Ureter (tissue), 1 donor: ENCODE measurements around the gene PKHD1. TPM values are rescaled to one million over a fixed set of nuclear protein-coding genes. Genes with fewer than 3 reads are reported as not detected.

Experiments
- DNase-seq: peaks from one replicate; pipeline ENCODE4 v3.0.0-alpha.2; 2020; ENCODE audit warnings: low spot score
- total RNA-seq: library from RNA; stranded (reverse); gene quantifications from one replicate; pipeline ENCODE4 v1.2.4, GENCODE V29; 2023
- donor health status: DM: yes; HTN: yes; CAD: no.

The PKHD1 gene
- total RNA-seq, 1 donor from 2014 or later, result 13.3 TPM

DNA sequence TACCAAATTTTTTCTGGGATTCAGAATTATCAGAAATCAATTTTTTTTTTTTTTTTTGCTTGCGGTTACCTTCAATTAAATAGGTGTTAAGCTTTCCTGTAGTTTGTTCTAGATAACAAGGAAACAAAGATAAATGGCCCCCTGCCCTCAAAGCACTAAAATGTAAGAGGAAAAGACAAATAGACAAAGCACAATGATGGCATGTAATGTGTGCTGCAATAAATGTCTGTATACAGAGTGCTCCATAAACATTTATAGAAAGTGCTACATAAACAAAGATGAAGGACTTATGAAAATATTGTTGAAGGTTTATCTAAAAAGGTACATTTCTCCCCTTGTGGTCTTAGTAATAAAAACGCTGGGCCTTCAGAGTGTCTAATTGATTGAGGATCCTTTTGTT, 384.6 kb downstream of the PKHD1 start:
- no peak for DNase-seq

DNA sequence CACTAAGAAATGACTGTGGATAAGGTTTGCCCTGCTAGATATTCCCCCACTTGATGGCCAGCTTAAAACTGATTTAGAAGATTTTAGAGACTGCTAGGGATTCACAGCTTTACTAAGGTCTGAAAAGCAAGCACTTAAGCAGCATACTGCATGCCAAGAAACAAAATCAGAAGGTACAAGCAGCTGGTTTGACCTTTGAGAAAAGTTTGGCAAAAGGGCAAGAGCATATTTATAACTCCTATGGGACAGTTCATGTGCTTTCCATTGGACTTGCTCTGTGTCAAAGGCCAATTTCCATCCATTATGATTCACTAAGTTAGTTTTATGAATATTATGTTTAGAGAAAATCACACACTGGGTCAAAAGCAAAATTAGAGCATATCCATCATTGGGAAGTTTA, 402.8 kb downstream of the PKHD1 start:
- no peak for DNase-seq

DNA sequence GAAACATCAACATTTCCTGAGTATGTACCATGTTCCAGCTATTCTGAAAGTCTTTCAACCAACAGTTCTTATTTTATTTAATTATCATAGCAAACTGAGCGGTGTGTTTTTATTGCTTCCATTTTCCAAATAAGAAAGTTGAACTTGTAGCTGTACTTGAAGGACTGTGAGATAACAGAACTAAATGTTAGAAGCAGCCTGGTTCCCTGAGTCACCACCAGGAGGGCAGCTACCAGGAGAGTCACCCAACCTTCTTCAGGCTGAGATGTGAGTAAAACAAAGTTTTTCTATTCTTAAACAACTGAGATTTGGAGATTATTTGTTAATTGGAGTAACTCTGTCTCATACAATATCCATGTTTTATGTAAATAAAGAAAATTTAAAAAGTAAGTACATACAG, 403.4 kb downstream of the PKHD1 start:
- no peak for DNase-seq

DNA sequence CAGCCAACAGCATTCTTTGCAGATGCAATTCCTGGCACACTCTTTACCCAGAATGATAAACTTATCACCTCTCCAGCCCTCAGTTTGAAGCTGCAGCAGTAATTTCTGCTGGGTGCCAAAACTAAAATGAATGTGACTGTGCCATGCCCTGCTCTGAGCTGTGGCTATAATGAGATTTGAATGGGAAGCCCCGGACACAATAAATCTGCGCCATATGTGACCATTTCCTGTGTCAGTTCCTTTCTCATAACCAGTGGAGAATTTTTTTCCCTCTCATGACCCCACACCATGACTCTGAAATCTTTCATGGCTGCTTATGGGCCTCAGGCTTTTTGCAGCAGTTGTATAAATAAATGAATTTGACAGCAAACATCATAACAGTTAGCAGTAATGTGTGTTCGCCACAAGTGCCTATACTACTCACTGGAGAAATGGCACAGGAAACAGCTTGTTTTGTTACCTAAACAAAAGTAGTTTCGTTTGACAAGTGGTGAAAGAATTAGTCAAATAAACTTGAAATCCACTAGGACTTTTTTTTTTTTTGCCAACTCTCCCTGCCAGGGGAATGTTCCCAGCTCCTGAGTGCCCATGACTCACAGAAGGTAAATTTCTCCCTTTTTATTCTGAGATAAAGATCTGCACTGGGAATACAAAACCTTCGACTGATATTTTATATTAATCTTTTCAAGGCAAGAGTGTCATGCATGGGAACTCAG, 408.4 kb downstream of the PKHD1 start:
- no peak for DNase-seq

DNA sequence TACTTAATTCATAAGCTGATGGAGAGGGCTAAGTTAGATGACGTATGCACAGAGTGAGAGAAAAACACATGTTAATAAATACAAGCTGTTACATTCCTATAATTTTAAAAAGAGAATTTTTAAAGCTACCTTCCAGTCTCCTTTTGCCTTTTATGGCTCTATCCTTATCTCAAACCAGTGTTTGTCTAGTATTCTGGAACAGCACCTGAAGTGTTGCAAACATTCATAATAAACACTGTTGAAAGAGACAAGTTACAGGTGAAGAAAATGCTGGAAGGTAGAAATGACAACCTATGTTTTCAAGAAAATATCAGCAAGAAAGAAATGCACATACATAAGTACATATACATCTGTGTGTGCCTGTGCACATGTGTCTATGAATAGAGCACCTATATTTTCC, 409.1 kb downstream of the PKHD1 start:
- DNase-seq, result no peak

DNA sequence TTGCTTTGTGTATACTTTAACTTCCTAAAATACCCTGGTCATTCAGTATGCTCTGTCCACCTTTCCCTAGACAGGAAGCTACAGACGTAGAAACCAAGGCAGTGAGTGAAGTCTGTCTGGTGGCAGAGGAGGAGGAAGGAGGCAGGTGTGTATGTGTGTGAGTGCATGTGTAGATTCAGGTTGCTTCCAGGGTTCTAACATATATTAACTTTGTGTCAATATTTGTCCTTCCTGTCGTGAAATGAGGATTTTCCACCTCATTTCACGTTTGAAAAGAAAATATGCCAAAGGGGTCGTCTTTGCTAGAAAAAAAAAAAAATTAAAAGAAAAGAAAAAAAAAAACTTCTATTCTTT, 411.5 kb downstream of the PKHD1 start:
- no peak for DNase-seq

DNA sequence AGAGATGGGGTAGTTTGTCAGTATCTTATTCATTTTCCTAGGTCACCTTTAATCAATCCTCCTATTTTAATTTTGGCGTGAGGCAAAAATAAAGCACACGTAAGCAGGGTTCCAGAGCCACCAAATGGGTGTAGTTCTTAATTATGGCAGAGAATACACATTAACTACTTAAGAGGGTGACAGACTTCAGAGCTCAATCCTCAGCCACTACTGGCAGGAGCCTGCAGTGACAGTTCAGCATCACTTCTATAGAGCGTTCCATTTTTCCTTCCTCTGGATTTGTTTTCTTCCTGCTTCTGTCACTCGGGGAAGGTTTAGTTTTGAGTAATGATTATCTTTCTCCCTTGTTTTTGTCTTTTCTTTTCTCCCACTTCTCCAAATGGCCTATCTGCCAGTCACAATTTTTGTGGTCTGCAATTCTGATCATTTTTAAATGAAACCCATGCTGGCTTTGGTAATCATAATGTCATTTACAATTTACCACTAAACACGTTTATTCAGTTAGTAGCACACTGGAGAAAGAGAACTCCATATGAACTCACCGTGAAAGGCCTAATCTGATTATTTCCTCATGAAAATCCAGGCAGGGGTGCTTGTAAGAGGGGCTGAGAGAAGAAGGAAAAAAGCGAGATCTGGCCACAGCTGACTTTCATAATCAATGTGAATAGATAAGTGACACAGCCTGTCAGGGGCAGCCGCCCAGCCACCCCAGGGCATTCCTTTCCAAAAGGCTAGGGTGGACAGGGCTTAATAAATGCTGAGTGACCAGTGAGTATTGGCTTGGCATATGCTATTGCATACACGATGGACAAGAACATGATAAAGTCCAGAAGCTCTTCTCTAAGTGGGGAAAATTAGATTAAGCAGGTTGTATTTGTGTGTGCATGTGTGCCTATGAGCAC, 412.1 kb downstream of the PKHD1 start:
- no peak for DNase-seq

DNA sequence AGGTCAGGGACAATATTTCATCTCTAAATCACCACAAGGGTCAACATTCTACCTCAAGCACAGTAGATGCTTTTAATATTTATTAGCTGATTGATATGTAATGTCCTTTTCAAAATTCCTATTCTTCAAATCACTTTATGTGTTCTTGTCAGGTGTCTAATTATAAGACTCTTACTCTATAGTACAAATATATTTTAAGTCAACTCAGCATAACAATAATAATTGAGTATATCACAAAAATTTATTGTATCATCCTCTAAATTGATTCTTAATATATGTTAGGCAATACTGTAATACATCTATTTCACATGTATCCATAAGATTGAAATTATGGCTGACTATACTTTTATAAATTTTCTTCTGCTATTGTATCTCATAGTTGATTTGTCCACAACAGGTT, 423.9 kb downstream of the PKHD1 start:
- no peak for DNase-seq

DNA sequence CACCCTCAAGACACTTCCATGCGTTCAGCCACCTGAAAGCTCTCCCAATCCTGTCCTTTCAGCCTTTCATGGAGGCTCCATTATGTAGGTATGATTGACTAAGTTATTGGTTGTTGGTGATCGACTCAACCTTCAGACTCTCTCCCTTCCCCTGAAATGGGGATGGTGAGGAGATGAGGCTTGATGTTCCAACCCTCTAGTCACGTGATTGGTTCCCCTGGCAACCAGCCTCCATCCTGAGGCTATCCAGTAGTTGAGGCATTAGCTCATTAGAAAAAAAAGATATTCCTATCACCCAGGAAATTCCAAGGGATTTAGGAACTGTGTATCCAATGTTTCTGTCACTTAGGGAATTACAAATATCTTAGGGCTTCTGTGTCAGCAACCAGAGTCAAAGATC, 426.6 kb downstream of the PKHD1 start:
- DNase-seq, result no peak

DNA sequence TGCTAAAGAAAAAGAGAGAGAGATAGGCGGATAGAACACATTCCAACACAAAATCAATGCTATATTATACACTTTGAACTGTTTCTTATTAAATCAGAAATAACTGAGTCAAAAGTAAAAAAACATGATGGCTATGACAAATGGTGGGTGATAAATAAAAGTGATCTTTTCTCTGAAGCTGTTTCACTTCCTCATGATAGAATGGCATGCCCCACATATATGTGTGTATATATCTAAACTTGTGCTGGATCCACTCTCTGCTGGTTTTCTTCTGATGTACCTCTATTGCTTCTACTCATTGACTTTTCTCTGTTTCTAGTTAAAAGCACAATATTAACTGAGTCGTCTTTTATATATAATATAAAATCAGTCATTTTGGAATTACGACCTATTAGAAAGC, 429.9 kb downstream of the PKHD1 start:
- no peak for DNase-seq

DNA sequence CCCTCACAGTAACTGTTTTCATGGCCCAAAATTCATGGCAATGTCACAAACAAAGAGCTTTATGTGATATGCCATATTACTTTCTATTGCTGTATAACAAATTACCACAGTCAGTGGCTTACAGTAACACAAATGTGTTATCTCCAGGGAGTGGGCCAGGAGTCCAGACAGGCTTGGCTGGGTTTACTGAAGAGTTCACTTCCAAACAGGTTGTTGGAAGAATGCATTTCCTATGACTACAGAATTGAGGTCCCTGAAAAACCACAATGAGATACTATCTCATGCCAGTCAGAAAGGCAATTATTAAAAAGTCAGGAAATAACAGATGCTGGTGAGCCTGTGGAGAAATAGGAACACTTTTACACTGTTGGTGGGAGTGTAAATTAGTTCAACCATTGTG, 431.9 kb downstream of the PKHD1 start:
- DNase-seq, result no peak

DNA sequence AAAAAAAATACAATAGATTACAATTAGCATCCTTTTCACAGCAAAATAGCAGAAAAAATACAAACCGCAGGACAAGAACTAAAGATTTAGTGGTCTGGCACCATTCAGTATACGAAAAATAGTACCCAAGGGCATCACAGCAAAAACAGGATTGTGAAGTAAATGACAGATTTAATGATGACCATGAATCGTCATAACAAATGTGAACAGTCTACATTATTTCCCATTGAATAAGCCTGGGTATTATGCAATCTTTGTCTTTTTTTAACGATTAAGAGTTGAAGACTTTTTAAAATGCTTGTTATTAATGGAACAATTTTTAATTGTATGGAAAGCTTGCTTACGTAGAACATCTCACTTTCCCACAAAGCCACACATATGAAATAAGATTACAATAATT, 432.8 kb downstream of the PKHD1 start:
- no peak for DNase-seq

DNA sequence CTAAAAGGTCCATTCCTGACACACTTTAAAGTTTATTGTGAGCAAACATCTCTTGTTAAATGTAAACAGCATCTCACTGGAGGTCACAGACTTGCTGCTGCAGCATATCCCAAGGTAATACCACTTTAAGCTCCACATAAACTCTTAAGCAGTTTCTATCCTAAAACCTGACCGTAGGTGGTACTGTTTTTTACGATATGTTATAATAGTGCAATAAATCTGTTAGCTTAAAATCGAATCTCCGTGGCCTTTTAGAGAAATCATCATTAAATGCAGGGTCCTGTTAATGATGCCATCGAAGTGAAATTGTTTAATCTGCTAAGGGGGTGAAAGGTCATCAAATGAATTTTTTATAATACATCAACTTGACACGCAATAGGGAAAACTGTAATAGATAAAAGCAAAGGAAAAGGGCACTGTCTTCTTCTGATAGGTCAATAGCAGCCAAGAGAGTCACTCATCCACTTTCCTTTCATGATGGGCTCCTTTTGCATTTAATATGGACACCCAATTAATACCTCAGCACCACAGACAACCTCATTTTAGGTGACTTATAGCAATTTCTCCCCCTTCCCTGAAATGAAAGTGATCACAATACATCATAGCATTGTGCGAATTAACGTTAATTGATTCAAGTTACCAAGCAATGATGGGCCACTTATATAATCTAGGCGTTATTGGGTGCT, 436.1 kb downstream of the PKHD1 start:
- no peak for DNase-seq

DNA sequence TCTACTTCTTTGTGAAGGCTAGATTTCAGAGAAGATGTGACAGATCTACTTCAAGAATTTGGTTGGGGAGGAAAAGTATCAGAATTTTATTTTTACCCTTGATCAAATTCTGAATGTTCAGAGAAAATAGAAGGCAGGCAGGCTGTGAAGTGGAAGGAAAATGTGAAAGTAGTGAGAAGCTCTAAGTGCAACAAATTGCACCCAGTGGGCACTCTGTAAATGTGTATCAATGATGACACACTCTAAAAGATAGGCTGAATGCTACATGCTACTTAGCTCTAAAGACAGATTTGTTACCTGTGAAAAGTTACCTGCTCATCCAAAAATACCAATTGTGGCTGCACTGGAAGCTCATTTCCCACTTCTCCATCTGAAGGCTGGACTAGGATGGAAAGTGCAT, 438.6 kb downstream of the PKHD1 start:
- no peak for DNase-seq

DNA sequence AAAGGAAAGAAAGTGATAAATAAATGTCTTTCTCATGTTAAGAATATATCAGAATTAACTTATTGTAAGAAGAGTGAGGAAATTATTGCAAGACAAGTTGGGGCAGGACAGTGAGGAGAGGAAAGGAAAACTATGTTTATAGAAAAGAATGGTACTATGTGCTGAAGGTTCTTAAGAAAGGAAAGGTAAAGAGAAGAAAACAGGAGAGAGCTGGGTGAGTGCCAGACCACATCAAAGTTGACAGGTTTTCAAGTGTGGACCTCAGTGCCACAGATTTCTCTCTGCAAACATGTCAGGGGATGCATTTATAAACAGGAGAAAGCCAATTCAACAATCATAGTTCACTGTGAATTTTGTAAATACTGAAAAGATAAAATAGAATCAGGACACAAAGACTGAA, 439.2 kb downstream of the PKHD1 start:
- no peak for DNase-seq

DNA sequence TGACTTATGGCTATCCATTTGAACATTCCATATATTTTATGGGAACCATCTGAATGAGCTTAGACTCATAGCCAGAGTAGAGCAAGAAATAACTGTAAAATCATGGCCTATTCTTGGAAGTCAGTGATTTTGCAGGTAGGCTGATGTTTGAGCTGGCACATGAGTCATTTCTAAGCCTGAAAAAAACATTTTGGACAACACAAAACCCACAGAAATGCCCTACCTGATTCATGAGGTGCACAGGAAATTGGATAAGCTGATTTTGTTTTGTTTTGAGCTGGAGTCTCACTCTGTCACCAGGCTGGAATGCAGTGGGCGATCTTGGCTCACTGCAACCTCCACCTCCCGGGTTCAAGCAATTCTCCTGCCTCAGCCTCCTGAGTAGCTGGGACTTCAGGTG, 443.0 kb downstream of the PKHD1 start:
- DNase-seq, result no peak

DNA sequence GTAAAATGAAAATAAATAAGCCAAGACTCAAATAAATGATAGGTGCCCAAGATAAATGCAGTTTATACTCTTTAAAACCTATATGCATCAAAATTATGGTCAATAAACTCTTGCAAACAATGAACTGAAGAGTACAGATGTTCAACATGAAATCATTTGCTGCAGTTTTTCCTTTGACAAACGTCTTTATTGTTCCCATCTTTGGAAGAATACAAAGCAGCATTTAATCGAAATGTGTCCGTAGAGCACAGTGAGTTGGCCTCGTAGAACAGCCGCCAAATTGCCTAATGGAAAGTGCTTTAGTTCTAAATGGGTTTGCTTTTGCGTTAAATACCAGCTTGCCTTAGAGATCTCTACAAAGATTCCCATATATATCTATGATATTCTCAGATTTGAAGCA, 447.4 kb downstream of the PKHD1 start:
- DNase-seq, result no peak

DNA sequence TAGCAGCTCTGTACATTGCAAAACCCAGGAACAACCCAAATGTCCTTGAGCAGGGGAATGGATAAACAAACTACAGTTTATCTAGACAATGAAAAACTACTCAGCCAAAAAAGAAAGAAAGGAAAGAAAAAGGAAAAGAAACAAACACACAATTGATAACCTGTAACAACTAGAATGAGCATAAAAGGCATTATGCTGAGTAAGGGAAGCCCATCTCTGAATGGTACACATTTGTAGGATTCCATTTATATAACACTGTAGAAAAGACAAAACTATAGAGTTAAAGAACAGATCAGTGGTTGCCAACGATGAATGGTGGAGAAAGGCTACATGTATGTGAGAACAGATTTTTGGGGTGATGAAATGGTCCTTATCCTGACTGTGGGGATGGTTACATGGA, 454.0 kb downstream of the PKHD1 start:
- DNase-seq, result no peak

DNA sequence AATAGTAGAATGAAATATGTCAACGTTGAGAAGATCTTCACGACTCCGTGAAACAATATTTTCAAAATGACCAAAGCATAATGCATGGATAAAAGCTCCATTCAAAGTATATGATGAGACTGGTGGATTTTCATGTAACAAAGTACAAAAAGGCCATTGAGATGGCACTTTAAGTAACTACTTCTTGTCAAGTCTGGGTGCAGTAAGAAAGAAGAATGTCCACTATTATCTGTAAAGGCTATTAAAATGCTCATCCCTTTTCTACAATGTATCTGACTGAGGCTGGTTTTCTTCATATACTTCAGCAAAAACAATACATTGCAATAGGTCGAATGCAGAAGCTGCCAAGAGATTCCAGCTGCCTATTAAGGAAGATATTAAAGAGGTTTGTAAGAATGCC, 457.4 kb downstream of the PKHD1 start:
- no peak for DNase-seq

DNA sequence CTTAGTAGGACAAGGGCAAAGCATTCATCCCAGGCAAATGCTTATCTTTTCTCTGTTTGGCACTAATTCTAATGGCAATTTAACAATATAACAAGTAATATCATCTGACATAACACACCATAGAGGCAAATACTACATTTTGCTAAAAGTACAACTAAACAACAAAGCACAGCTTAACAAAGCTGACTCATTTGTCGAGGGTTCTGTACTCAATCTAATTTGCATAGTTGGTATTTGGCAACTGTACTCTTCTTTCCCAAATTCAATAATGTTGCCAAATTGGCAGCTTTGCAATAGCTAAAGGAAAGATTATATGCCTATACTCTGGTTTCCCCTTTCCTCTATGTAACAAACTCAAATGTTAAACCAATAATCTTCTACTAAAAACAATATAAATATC, 461.0 kb downstream of the PKHD1 start:
- no peak for DNase-seq

DNA sequence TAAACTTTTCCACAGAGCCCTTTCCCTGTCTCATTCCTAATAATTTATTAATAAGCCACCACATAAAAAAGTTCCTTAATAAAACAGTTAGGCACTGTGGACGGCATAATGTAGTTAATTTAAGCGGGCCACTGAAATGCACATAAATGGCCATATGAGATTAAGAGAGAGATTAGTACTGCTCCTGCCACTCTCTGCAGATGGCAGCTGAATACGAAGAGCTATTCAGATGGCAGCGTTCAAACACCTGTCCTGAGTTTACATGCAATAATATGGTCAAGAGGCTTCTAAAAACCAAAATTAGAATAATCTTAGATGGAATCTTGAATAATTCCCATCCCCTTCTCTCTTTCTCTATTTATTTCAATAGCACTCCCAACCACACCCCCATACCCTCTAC, 461.8 kb downstream of the PKHD1 start:
- DNase-seq, result no peak

DNA sequence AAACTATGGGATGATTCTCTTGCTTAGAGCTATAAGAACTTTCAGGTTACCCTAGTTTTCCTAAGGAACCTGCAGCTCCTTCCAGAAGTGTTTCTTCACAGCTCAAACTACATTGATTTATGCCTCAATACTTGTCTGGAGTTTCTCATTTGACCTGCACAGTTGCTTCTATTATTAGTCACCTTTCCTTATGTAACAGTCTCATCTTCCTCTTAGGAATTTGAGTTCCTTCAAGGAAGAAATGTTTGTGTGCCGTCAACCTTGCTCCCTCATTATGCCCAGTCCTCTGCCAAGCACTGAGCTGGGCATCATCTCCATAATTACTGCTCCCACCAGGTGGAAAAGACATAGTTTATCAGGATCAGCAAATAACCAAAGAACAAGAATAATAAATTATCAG, 466.4 kb downstream of the PKHD1 start:
- DNase-seq, result no peak
